ENCODE data around the gene AFDN.
"Not testable (repeated sequence)": the region's sequence is repeated elsewhere in the genome, so short reads cannot be mapped to it uniquely, and the experiment has no call there.

Gene AFDN

GRCh38 chr6:167996424-167997199 lies 169.9 kb downstream of the AFDN start:
- Mint-ChIP-seq H3K4me1 (no peaks in the 10 kb centered on the region), H3K36me3 (peaks cover 4% of the 10 kb centered on the region), H3K9me3 (no peaks in the 10 kb centered on the region), H3K27ac (no peak overlapping the region), H3K4me3 (no peak overlapping the region)
- ATAC-seq = no peak
- DNase-seq (ENCODE audit: low spot score in 2 of 2) = no peak

GRCh38 chr6:167997642-167998041 lies 170.9 kb downstream of the AFDN start, which contains the start of gene KIF25:
TSS of gene KIF25 (plus strand) at chr6:167997671. CDS start at chr6:168029586, 31,915 bp downstream.
- DNase-seq (ENCODE audit: low spot score in 2 of 2) (no peak), ATAC-seq (no peak)
- Mint-ChIP-seq H3K4me3 (no peak within 1 kb of the TSS), H3K36me3 (peaks cover 4% of the 10 kb centered on the region), H3K4me1 (no peaks in the 10 kb centered on the region), H3K27ac (no peak within 1 kb of the TSS), H3K9me3 (no peaks in the 10 kb centered on the region)

GRCh38 chr6:167998215-167998614 lies 171.5 kb downstream of the AFDN start:
- no peaks in the 10 kb centered on the region for H3K9me3 Mint-ChIP-seq
- peaks cover 4% of the 10 kb centered on the region for H3K36me3 Mint-ChIP-seq
- H3K27ac Mint-ChIP-seq = no peak overlapping the region
- ATAC-seq = no peak
- no peak for DNase-seq (ENCODE audit: low spot score in 2 of 2)
- no peaks in the 10 kb centered on the region for H3K4me1 Mint-ChIP-seq
- no peak overlapping the region for H3K4me3 Mint-ChIP-seq

- Mint-ChIP-seq H3K9me3 (no peaks in the 10 kb centered on the region), H3K27ac (no peak overlapping the region), H3K4me1 (no peaks in the 10 kb centered on the region), H3K36me3 (peaks cover 4% of the 10 kb centered on the region), H3K4me3 (no peak overlapping the region)
- ATAC-seq (no peak), DNase-seq (ENCODE audit: low spot score in 2 of 2) (no peak)
These were observed 173.7 kb downstream of the AFDN start for GRCh38 chr6:168000198-168001028.

- H3K4me1 Mint-ChIP-seq = no peaks in the 10 kb centered on the region
- ATAC-seq (no peak), DNase-seq (ENCODE audit: low spot score in 2 of 2) (no peak)
- H3K36me3 Mint-ChIP-seq = peaks cover 4% of the 10 kb centered on the region
- H3K4me3 Mint-ChIP-seq = no peak overlapping the region
- no peaks in the 10 kb centered on the region for H3K9me3 Mint-ChIP-seq
- no peak overlapping the region for H3K27ac Mint-ChIP-seq
These were observed 174.3 kb downstream of the AFDN start for GRCh38 chr6:168001029-168001332.

- not testable (repeated sequence) for H3K27ac Mint-ChIP-seq; H3K9me3 Mint-ChIP-seq; H3K4me3 Mint-ChIP-seq; ATAC-seq; H3K4me1 Mint-ChIP-seq; DNase-seq (ENCODE audit: low spot score in 2 of 2); H3K36me3 Mint-ChIP-seq
These were observed 174.8 kb downstream of the AFDN start for GRCh38 chr6:168001514-168001913.

GRCh38 chr6:168002804-168003203 lies 176.1 kb downstream of the AFDN start:
- DNase-seq (ENCODE audit: low spot score in 2 of 2) (no peak), ATAC-seq (no peak)
- Mint-ChIP-seq H3K9me3 (no peaks in the 10 kb centered on the region), H3K27ac (no peak overlapping the region), H3K36me3 (peaks cover 4% of the 10 kb centered on the region), H3K4me3 (no peak overlapping the region), H3K4me1 (no peaks in the 10 kb centered on the region)

GRCh38 chr6:168004023-168004422 lies 177.3 kb downstream of the AFDN start:
- H3K4me1 Mint-ChIP-seq = no peaks in the 10 kb centered on the region
- H3K27ac Mint-ChIP-seq = no peak overlapping the region
- H3K36me3 Mint-ChIP-seq = peaks cover 4% of the 10 kb centered on the region
- no peak overlapping the region for H3K4me3 Mint-ChIP-seq
- ATAC-seq (no peak), DNase-seq (ENCODE audit: low spot score in 2 of 2) (no peak)
- H3K9me3 Mint-ChIP-seq = no peaks in the 10 kb centered on the region

- no peak for ATAC-seq
- Mint-ChIP-seq H3K9me3 (peaks cover 4% of the 10 kb centered on the region), H3K36me3 (peaks cover 4% of the 10 kb centered on the region), H3K4me1 (no peaks in the 10 kb centered on the region), H3K4me3 (no peak overlapping the region), H3K27ac (no peak overlapping the region)
- no peak for DNase-seq (ENCODE audit: low spot score in 2 of 2)
These were observed 178.2 kb downstream of the AFDN start for GRCh38 chr6:168004945-168005344.

GRCh38 chr6:168005796-168006195 lies 179.1 kb downstream of the AFDN start:
- no peak overlapping the region for H3K27ac Mint-ChIP-seq

GRCh38 chr6:168007592-168008338 lies 181.1 kb downstream of the AFDN start:
- no peak for DNase-seq (ENCODE audit: low spot score in 2 of 2)
- ATAC-seq = no peak
- Mint-ChIP-seq H3K4me1 (no peaks in the 10 kb centered on the region), H3K36me3 (no peaks in the 10 kb centered on the region), H3K27ac (no peak overlapping the region), H3K9me3 (peaks cover 20% of the 10 kb centered on the region), H3K4me3 (no peak overlapping the region)

More at GRCh38 chr6:168005796-168006195, 179.1 kb downstream of the AFDN start:
- no peak for DNase-seq (ENCODE audit: low spot score in 2 of 2)
- peaks cover 9% of the 10 kb centered on the region for H3K9me3 Mint-ChIP-seq
- H3K36me3 Mint-ChIP-seq = peaks cover 4% of the 10 kb centered on the region
- H3K4me1 Mint-ChIP-seq = no peaks in the 10 kb centered on the region
- no peak overlapping the region for H3K4me3 Mint-ChIP-seq
- ATAC-seq = no peak

- H3K27ac Mint-ChIP-seq = no peak overlapping the region
- H3K4me3 Mint-ChIP-seq = no peak overlapping the region
- no peaks in the 10 kb centered on the region for H3K4me1 Mint-ChIP-seq
- DNase-seq (ENCODE audit: low spot score in 2 of 2) (no peak), ATAC-seq (no peak)
- H3K9me3 Mint-ChIP-seq = peaks cover 20% of the 10 kb centered on the region
- no peaks in the 10 kb centered on the region for H3K36me3 Mint-ChIP-seq
These were observed 182.6 kb downstream of the AFDN start for GRCh38 chr6:168009331-168009730.

GRCh38 chr6:168011291-168011690 lies 184.6 kb downstream of the AFDN start:
- DNase-seq (ENCODE audit: low spot score in 2 of 2) (no peak), ATAC-seq (no peak)
- H3K36me3 Mint-ChIP-seq = no peaks in the 10 kb centered on the region
- H3K4me3 Mint-ChIP-seq = no peak overlapping the region
- H3K4me1 Mint-ChIP-seq = no peaks in the 10 kb centered on the region
- no peak overlapping the region for H3K27ac Mint-ChIP-seq
- H3K9me3 Mint-ChIP-seq = peaks cover 20% of the 10 kb centered on the region

GRCh38 chr6:168012431-168013249 lies 185.9 kb downstream of the AFDN start:
- Mint-ChIP-seq H3K4me1 (no peaks in the 10 kb centered on the region), H3K4me3 (no peak overlapping the region), H3K27ac (no peak overlapping the region), H3K9me3 (peaks cover 20% of the 10 kb centered on the region), H3K36me3 (no peaks in the 10 kb centered on the region)
- no peak for ATAC-seq
- DNase-seq (ENCODE audit: low spot score in 2 of 2) = no peak

Measured in stimulated activated effector memory CD8-positive, alpha-beta T cell treated with anti-CD3 and anti-CD28 coated beads, Interleukin-12 subunit alpha, Interleukin-12 subunit beta, amount 100 ng/mL, for 72 hours (primary cell).